ENCODE data around the gene MXRA8. TPM values are rescaled to one million over a fixed set of nuclear protein-coding genes. Genes with fewer than 3 reads are reported as not detected.

MXRA8 gene, protein sequence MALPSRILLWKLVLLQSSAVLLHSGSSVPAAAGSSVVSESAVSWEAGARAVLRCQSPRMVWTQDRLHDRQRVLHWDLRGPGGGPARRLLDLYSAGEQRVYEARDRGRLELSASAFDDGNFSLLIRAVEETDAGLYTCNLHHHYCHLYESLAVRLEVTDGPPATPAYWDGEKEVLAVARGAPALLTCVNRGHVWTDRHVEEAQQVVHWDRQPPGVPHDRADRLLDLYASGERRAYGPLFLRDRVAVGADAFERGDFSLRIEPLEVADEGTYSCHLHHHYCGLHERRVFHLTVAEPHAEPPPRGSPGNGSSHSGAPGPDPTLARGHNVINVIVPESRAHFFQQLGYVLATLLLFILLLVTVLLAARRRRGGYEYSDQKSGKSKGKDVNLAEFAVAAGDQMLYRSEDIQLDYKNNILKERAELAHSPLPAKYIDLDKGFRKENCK
- 100 to 1,000 TPM in 3 of 4 donors, 10 to 100 TPM in 1; 48.8 to 226 (median 163) TPM for total RNA-seq

DNA sequence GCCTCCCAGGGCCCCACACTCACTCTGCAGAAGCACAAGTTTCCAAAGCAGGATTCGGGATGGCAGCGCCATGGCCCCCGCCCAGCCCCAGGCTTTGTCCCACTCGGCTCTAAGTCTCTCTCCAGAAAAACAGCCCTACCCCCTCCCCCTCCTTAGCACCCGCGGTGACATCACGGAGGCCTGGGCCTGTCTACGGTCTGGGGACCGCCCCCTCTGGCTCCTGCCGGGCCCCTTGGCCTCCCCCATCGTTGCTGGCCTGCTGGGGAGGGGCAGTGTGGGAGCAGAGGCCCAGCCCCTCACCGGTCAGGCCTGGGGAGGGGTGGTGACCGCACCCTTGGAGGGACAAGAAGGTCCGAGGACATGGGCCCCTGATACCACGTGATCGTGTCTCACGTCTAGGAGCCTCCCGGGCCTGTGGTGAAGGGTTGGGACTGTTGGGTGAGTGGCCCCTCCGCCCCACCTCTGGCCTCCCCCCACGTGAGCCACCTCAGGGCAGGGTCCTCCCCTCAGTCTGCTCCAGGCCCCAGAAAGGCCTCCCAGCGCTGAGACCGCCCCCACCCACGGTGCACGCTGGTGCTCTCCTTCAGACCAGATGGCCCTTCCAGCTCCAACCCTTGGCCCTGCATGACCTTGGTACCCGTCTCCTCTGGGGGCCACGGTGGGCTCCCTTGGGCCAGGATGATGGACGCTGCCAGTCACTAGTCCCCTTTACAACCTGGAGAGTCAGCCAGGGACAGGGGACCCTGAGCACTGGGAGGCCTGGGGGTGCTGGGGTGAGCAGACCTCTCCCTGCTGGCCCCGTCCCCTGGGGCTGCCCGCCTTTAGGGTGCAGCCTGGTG lies at the start of gene MXRA8:
Gene MXRA8 (minus strand): TSS at position 123 of the 839 bp plus-strand sequence. CDS start 51 bp downstream, at position 72.
- TF ChIP-seq, protein P1, sequence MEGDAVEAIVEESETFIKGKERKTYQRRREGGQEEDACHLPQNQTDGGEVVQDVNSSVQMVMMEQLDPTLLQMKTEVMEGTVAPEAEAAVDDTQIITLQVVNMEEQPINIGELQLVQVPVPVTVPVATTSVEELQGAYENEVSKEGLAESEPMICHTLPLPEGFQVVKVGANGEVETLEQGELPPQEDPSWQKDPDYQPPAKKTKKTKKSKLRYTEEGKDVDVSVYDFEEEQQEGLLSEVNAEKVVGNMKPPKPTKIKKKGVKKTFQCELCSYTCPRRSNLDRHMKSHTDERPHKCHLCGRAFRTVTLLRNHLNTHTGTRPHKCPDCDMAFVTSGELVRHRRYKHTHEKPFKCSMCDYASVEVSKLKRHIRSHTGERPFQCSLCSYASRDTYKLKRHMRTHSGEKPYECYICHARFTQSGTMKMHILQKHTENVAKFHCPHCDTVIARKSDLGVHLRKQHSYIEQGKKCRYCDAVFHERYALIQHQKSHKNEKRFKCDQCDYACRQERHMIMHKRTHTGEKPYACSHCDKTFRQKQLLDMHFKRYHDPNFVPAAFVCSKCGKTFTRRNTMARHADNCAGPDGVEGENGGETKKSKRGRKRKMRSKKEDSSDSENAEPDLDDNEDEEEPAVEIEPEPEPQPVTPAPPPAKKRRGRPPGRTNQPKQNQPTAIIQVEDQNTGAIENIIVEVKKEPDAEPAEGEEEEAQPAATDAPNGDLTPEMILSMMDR (IDR thresholded peaks at IDR 0.05; ENCODE audit: low read depth), result no peak

DNA sequence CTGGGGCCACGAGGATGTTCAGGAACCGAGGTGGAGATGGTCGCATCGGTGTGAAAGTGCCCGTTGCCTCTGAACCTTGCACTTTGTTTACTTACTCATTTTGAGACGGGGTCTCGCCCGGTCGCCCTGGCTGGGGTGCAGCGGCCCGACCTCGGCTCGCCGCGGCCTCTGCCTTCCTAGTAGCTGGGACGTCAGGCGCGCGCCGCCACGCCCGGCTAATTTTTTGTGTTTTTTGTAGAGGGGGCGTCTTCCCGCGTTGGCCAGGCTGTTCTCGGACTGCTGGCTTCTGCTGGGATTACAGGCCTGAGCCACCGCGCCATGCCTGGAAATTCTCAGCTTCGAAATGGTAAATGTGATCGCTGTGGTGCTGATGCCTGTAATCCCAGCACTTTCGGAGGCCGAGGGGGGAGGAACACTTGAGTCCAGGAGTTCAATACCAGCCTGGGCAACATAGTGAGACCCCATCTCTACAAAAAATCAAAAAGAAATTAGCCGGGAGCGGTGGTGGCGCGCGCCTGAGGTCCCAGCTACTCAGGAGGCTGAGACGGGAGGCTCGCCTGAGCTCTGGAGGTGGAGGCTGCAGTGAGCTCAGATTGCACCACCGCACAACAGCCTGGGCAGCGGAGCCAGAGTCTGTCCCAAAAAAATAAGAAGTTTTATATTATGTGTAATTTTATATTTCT lies 49.4 kb upstream of the MXRA8 start:
- TF ChIP-seq, protein P1 (IDR thresholded peaks at IDR 0.05; ENCODE audit: low read depth), result no peak

DNA sequence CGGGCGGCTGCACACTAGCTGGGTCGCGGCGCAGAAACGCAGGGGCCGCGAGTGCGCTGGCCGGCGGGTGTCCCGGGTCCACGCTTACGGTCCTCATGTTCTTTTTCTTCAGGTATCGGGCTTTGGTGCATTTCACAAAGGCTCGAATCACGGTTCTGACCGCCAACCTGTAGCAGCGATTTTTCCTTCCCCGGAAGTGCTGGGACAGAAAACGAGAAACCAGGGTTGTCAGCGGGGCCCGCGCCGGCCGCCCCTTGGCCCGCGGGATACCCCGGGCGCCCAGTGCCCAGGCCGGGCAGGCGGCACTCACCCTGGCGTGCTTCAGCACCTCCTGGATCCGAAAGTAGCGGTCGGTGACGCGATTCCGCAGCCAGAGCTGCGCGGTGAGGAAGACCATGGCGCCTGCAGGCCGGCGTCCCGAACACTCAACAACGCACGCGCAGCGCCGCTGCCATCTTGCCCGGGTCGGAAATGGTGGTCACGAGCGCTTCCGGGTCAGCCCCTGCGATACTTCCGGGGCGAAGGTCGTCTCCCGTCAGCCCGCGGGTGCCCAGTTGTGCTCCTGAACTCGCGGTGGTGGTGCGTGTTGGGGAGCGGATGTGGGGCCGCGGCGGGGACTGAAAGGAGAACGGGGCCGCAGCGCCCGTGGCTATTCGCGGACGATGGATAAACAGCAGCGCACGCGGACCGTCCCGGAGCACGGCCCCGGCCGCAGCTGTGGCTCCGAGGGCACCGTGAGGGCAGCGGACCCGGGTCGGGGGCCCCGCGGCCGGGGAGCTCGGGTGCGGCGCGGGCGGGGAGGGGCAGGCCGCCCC lies 48.7 kb upstream of the MXRA8 start, which contains the start of gene MRPL20:
Gene MRPL20 (minus strand): TSS at position 473 of the 815 bp plus-strand sequence. CDS start 76 bp downstream, at position 397.
- TF ChIP-seq, protein P1 (IDR thresholded peaks at IDR 0.05; ENCODE audit: low read depth), result no peak

DNA sequence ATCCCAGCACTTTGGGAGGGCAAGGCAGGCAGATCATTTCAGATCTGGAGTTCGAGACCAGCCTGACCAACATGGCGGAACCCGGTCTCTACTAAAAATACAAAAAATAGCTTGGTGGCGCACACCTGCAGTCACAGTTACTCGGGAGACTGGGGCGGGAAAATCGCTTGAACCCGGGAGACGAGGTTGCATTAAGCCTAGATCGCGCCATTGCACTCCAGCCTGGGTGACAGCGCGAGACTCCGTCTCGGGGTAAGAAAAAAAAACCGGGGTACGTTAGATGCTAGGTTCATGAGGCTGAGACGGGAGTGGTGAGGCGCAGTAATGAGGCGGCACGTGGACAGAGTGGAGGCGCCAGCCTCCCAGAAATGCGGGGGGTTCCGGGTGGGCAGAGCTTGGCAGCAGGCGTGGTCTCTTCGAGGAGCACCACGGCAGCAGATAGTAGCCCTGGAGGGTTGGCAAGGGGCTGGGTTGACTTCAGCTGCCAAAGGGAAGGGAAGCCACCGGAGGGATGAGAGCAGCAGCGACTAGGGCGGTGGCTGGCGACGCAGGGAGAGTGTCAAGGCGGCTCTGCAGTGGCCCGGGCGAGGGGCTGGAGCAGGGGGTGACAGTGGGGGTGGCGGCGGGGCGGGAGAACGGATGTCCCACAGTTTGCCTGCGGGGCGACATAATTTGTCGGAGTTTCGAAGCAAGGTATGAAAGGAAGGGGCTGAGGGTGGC lies 47.9 kb upstream of the MXRA8 start:
- TF ChIP-seq, protein P1 (IDR thresholded peaks at IDR 0.05; ENCODE audit: low read depth), result no peak

DNA sequence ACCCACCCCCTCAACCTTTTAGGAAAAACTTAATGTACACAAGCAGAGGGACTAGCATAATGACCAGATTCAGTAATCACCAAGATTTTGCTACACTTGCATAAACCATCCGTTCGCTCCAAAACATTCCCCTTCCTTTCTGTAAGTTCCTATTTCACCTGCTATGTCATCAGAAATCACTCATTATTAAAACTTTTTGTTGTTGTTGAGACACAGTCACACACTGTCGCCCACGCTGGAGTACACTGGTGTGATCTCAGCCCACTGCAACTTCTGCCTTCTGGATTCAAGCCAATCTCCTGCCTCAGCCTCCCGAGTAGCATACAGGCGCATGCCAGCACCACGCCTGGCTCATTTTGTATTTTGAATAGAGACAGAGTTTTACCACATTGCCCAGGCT lies 45.3 kb upstream of the MXRA8 start:
- TF ChIP-seq, protein P1 (IDR thresholded peaks at IDR 0.05; ENCODE audit: low read depth), result no peak

Data from subcutaneous adipose tissue (tissue), 4 donors.